GDM1 (cell line): ENCODE results near the gene CD300LD.
"Not testable (repeated sequence)": the region's sequence is repeated elsewhere in the genome, so short reads cannot be mapped to it uniquely, and the experiment has no call there.

ENCODE experiments used
- DNase-seq: peaks from one replicate; lab custom pipeline; 2025; lab: John Stamatoyannopoulos, UW

The CD300LD gene

DNA sequence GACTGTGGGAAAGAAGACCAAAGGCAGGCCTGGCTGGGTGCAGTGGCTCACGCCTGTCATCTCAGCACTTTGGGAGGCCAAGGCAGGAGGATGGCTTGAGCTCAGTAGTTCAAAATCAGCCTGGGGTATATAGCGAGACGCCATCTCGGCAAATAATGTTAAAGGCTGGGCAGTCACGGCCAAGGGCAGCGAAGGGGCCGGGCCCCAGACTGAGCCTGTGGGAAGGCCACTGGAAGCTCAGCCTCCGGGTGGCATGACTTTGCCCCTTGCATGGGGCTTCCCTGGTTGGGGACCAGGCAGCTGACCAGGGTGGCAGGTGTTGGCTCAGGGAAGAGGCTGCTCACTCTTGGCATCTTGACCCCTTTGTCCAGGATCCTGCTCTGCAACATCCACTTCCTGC lies 14.0 kb upstream of the CD300LD start:
- no peak for DNase-seq

DNA sequence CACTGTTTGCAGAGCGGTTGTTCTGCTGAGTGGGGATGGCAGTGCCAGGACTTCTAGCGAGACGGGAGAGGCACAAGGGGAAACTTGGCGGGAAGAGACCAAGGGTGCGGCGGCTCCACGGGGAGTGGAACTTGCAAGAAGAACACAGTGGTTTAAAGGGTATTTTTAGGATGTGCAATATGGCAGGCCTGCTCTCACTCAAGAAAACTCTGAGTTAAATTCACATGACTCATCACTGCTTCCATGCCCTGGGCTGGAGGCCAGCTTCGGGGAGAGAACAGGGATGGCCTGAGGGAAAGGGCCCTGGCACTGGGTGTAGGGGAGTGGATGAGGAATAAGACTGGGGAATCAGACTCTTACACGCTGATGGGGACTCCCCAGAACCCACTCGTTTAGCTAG lies 13.3 kb upstream of the CD300LD start:
- no peak for DNase-seq

DNA sequence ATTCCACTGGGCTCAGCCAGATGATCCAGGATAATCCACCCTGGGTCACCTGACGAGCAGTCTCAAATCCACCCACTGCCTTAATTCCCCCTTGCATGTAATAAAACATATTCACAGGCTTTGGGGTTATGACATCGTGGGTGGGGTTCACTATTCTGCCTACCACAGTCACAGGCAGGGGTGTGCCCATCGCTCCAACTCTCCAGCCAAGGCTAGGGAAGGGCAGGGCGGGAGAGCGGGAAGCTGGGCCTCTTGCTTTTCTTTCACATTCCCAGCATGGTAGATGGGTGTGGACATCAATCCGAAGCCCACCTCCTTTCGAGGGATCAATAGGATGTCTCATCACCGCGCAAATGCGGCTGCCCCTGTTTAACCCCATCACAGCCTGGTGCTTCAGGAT lies 12.7 kb upstream of the CD300LD start:
- DNase-seq = no peak

DNA sequence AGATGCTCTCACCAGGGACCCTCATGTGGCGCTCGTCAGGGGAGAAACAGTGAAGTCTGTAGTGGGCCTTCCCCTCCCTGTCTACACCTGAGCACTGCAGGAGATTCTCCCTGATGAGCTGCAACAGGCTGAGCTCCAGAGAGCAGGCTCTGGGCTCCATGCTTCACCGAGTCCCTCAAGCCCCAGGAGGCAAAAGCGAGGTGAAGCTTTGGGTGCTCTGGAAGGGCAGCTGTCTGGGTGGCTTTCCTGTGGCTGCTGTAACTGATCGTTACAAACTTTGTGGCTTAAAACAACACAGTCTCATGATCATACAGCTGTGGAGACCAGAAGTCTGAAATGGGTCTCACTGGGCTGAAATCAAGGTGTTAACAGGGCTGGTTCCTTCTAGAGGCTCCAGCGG lies 12.1 kb upstream of the CD300LD start:
- DNase-seq = no peak

GRCh38 chr17:74603746-74604145 lies 11.7 kb upstream of the CD300LD start:
- DNase-seq = no peak

GRCh38 chr17:74603037-74603635 lies 11.1 kb upstream of the CD300LD start:
- DNase-seq = peak; percentile 57

DNA sequence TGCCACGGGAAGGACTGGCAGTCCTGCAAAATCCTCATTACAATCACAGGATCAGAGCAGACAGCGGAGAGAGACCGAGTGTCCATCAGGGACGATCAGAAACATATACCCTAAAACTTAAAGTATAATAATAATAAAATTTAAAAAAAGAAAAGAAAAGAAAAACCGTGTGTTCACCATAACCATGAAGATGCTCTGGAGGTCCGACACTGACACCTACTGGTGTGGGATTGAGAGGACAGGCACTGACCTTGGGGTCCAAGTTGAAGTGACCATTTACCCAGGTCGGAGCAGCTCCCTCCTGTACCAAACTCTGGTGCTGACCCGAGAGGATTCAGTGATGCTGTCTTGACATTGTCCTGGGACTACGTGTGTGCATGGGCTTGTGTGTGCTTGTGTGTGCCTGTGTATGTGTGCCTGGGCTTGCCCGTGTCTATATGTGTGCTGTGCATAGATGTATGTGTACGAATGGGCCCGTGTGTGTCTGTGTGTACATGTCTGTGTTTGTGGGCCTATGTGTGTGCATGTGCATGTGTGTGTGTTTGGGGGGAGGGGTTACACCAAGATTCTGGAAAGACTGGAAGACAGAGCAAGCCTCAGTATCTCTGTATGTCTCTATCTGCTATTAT lies 10.0 kb upstream of the CD300LD start:
- DNase-seq = peak; percentile 23

GRCh38 chr17:74599448-74599939 lies 7.4 kb upstream of the CD300LD start:
- DNase-seq = peak; percentile 27

GRCh38 chr17:74599023-74599399 lies 6.9 kb upstream of the CD300LD start:
- no peak for DNase-seq

DNA sequence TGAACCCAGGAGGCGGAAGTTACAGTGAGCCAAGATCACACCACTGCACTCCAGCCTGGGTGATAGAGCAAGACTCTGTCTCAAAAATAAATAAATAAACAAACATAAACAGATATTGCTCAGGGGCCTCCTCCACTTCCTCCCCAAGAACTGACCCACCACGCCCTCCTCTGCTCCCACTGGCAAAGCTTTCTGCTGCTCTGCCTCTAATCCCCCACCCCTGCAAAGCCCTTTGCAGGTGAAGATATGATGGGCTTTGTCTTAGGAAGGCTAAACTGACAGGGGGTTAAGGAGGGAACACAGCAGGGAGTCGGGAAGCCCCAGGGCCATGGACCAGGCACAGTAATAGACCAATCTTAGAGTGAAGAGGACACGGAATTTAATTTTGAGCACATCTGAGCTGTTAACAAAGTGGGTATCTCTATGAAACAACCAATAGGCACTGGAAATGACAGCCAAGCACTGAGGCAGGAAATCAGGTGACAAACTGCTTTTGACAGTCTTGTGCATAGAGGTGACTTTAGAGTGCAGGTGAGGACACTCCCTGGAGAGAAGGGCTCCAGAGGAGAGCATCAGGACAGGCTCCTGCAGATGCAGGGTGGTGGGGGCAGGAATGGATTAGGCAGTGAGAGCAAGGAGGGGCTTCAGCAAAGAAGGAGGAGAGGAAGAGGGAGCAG lies 6.4 kb upstream of the CD300LD start:
- DNase-seq = no peak

DNA sequence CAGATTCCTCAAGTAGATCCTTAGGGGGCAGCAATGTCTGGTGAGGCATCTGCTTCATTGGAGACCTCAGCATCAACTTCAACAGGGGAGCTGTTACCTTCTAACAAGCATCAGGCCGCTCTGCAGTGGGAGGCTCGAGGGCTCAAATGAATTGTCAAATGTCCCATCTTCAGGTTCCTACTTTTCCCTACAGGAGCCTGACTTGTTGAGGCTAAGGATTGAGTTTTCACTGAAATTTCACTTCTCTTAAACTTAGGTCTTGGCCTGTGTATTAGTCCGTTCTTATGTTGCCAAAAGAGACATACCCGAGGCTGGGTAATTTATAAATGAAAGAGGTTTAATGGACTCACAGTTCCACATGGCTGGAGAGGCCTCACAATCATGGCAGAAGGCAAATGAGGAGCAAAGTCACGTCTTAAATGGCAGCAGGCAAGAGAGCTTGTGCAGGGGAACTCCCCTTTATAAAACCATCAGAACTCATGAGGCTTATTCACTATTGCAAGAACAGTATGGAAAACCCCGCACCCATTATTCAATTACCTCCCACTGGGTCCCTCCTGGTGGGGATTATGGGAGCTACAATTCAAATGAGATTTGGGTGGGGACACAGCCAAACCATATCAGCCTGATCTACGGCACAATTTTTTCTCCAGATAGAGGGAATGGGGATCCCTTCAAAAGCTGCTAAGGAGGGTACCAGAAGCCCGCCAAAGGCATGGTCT lies 5.1 kb upstream of the CD300LD start:
- no peak for DNase-seq

GRCh38 chr17:74595037-74595750 lies 3.1 kb upstream of the CD300LD start:
- no peak for DNase-seq

DNA sequence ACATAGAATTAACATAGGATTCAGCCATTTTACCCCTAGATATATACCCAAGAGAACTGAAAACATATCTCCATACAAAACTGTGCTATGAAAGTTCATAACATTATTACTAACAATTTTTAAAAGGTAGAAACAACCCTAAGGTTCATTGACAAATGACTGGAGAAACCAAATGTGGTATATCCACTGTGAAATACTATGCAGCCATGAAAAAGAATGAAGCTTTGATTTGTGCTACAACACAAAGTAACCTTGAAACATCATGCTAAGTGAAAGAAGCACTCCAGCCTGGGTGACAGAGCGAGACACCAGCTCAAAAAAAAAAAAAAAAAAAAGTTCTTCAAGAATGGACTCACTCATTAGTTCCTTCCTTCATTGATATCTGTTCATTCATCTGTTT lies 580 bp downstream of the CD300LD start:
- no peak for DNase-seq

GRCh38 chr17:74585711-74586110 lies 6.4 kb downstream of the CD300LD start:
- DNase-seq = no peak

- no peak for DNase-seq
These were observed 7.6 kb downstream of the CD300LD start for GRCh38 chr17:74584292-74585060.

GRCh38 chr17:74582633-74583032 lies 9.4 kb downstream of the CD300LD start:
- DNase-seq = no peak

DNA sequence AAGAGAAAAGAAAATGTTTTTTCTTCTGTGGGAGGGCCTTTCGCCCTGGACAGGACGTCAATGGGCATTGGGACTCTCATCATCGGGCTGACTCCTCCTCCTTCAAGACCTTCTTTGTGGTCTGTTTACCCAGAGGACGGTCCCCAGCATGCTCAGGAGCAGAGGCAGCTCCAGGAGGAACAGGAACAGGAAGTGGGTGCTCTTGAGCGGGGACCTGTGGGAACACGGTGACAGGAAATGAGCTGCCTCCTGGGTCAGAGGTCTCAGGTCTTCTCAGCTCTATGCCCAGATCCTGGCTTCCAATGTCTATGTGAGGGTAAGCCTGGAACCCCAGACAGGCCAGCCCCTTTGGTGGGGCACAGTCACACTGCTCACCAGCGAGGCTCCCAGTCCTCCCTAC lies 12.2 kb downstream of the CD300LD start:
- DNase-seq = peak; percentile 16

GRCh38 chr17:74578979-74579378 lies 13.1 kb downstream of the CD300LD start:
- DNase-seq = no peak

DNA sequence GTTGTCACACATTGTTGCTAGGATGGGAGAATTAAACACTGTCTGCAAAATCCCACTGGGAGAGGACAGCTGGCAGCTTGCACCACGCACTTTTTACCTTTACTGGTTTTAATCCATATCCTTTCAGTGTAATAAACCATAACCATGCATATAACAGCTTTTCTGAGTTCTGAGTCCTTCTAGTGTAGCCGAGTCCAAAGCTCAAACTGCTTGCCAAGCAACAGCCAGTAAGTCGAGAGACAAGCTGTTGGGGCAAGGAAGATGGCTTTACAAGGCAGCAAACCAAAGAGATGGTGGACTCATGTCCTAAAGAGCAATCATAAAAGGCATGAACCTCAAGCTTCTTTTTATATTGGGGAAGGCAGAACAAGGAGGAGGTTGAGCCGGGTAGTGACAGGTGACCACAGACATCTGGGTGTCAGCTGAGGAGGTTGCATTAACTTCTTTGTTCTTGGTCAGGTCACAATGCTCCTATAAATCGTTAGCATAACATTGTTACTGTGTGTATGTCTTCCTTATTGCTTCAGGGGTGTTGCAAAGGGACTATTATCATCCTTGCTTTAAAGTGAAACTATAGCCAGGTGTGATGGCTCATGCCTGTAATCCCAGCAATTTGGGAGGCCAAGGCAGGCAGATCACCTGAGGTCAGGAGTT lies 17.5 kb downstream of the CD300LD start:
- no peak for DNase-seq

DNA sequence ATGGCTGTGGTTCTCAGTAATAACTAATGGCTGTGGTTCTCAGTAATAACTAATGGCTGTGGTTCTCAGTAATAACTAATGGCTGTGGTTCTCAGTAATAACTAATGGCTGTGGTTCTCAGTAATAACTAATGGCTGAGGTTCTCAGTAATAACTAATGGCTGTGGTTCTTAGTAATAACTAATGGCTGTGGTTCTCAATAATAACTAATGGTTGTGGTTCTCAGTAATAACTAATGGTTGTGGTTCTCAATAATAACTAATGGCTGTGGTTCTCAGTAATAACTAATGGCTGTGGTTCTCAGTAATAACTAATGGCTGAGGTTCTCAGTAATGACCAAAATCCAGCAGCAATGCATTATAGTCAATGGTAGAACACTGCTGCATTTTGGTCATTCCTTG lies 18.4 kb downstream of the CD300LD start:
- not testable (repeated sequence) for DNase-seq

DNA sequence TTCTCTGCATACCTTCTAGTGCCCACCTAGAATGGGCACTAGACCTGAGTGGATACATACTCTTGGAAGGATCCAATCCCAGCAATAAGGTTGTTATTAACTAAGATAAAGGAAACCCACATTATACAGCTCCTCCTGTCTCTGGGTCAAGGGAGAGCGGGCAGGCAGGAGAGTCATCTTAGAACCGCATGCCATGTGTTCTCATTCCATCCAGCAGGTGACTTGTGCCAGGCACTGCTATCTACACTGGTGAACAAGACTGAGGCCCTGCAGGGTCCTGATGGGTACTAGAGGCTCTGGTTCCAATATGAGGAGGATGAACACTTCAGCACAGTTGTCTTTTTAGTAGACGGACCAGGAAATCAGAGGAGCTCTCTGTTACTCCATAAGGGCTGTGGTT lies 18.9 kb downstream of the CD300LD start:
- DNase-seq = no peak
